Measurements from ENCODE around the gene PCBP2. TPM values are rescaled to one million over a fixed set of nuclear protein-coding genes. Genes with fewer than 3 reads are reported as not detected.
"Not testable (repeated sequence)": the region's sequence is repeated elsewhere in the genome, so short reads cannot be mapped to it uniquely, and the experiment has no call there.

PCBP2 gene
- total RNA-seq, 4 donors from 2014 or later = 259 to 375 (median 354) TPM

- 43 to 52% methylated on average over 8 to 11 of the region's 12 CpGs for WGBS, 2 donors (ENCODE audit: low coverage in 1 of 2)
- no peak for ATAC-seq
- H3K36me3 ChIP-seq = peaks cover 0 to 100% of the 10 kb centered on the region in 2 donors
- H3K4me1 ChIP-seq = peaks cover 0 to 57% (median 0%) of the 10 kb centered on the region in 3 donors
- H3K4me3 ChIP-seq = no peak overlapping the region
- H3K9me3 ChIP-seq = no peaks in the 10 kb centered on the region
- H3K27ac ChIP-seq = peak overlapping the region in 3 of 4 donors; percentile 7 to 41 (median 18)
- no peaks in the 10 kb centered on the region for H3K27me3 ChIP-seq
- TF ChIP-seq CTCF (IDR thresholded peaks at IDR 0.05) = no peak
- no peak for TF ChIP-seq POLR2A (IDR thresholded peaks at IDR 0.05)
- no peak for TF ChIP-seq POLR2AphosphoS5 (IDR thresholded peaks at IDR 0.05)
- no peak for TF ChIP-seq EP300 (IDR thresholded peaks at IDR 0.05)
Observed at GRCh38 chr12:53480491-53481442, 28.9 kb downstream of the PCBP2 start.

- H3K27me3 ChIP-seq, H3K4me3 ChIP-seq, H3K9me3 ChIP-seq, ATAC-seq: not testable (repeated sequence)
- peak overlapping the region in 2 of 4 donors; percentile 5 to 57 for H3K27ac ChIP-seq
- WGBS, 2 donors (ENCODE audit: low coverage in 1 of 2) = 20 to 43% methylated on average over 1 to 6 of the region's 6 CpGs
- peaks cover 0 to 100% of the 10 kb centered on the region in 2 donors for H3K36me3 ChIP-seq
- H3K4me1 ChIP-seq = peaks cover 0 to 50% (median 0%) of the 10 kb centered on the region in 3 donors
Observed at GRCh38 chr12:53481458-53481857, 29.6 kb downstream of the PCBP2 start.

GRCh38 chr12:53481939-53482586, 30.2 kb downstream of the PCBP2 start:
- no peak for ATAC-seq
- TF ChIP-seq CTCF (IDR thresholded peaks at IDR 0.05) (peak in 2 of 4 experiments; percentile 14 to 15), POLR2A (IDR thresholded peaks at IDR 0.05) (no peak)
- H3K9me3 ChIP-seq = no peaks in the 10 kb centered on the region
- 42 to 72% methylated on average over 2 to 5 of the region's 9 CpGs for WGBS, 2 donors (ENCODE audit: low coverage in 1 of 2)
- H3K4me3 ChIP-seq = no peak overlapping the region
- no peaks in the 10 kb centered on the region for H3K27me3 ChIP-seq
- H3K4me1 ChIP-seq = peaks cover 0 to 44% (median 0%) of the 10 kb centered on the region in 3 donors
- peaks cover 0 to 100% of the 10 kb centered on the region in 2 donors for H3K36me3 ChIP-seq
- H3K27ac ChIP-seq = peak overlapping the region in 3 of 4 donors; percentile 18 to 57 (median 36)

GRCh38 chr12:53482626-53483168, 30.8 kb downstream of the PCBP2 start:
- Histone ChIP-seq H3K27ac (peak overlapping the region in 3 of 4 donors; percentile 18 to 57 (median 36)), H3K36me3 (peaks cover 0 to 98% of the 10 kb centered on the region in 2 donors)

More at GRCh38 chr12:53482626-53483168, 30.8 kb downstream of the PCBP2 start:
- Histone ChIP-seq H3K4me3 (no peak overlapping the region), H3K27me3 (no peaks in the 10 kb centered on the region), H3K9me3 (no peaks in the 10 kb centered on the region), H3K4me1 (peaks cover 0 to 40% (median 0%) of the 10 kb centered on the region in 3 donors)
- TF ChIP-seq CTCF (IDR thresholded peaks at IDR 0.05) (no peak), POLR2A (IDR thresholded peaks at IDR 0.05) (no peak), POLR2AphosphoS5 (IDR thresholded peaks at IDR 0.05) (no peak), EP300 (IDR thresholded peaks at IDR 0.05) (no peak)
- no peak for ATAC-seq
- 69 to 83% methylated on average over 2 of the region's 18 CpGs for WGBS, 2 donors (ENCODE audit: low coverage in 1 of 2)

All from gastroesophageal sphincter (tissue), 4 donors.